SIG-M5 treated with dmso at 0.1 percent for 504 hours (cell line): ENCODE measurements around the gene DDC.

Experiments used
- DNase-seq: peaks from one replicate; lab custom pipeline; 2025; ENCODE audit not compliant: unreplicated experiment; lab: John Stamatoyannopoulos, UW

Gene DDC

DNA sequence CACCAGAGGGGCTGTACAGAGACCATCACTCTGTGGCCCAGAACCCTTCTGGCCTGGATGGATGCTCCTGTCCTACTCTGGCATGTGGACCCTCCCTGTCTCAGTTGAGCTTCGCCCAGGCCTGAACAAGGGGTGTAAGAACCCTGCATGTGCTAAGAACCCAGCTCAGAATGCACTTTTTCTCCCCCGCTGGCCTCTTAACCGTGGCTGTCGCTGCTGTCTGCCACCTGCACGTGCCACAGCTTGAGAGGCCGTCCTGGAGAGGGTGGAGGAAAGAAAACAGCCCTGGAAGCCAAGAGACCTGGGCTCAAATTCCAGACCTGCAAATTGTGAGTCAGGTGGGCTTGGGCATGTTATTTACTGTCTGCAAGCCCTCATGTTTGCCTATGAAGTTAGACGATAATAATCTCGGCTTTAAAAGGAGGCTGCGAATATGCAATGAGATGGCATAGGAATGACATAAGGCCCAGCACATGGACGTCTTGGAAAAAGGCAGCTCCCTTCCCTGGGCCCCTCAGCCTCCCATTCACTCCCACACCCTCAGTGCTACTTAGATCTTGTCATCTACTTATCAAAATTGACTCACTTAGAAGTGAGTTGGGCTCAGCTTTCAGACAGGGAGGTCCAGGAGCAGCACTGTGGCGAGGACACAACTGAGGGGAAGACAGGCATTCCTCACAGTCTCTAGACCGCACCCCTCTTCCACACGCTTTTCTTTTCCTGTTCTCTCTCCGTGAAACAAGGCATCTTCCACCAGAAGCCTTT, 146.5 kb downstream of the DDC start:
- DNase-seq, result no peak

DNA sequence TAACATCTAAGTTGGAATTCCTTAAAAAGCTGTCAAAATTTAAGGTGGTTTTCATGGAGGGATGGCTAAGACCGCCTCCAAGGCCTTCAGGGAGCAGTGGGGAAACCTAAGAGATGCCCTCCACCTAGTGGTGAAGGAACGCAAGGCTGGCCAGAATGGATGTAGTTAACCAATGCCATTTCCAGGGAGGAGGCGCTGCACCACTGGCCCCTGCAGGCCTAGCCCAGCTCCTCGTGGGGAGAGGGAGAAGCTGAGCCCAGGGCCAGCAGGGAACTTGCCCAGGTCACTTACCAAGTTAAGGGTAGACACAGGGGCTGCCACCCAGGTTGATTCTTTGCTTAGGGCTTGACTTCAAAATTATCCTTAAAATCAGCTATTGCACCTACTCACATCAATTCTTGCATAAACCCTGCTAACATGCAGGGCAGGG, 147.1 kb downstream of the DDC start:
- DNase-seq, result peak; percentile 89

DNA sequence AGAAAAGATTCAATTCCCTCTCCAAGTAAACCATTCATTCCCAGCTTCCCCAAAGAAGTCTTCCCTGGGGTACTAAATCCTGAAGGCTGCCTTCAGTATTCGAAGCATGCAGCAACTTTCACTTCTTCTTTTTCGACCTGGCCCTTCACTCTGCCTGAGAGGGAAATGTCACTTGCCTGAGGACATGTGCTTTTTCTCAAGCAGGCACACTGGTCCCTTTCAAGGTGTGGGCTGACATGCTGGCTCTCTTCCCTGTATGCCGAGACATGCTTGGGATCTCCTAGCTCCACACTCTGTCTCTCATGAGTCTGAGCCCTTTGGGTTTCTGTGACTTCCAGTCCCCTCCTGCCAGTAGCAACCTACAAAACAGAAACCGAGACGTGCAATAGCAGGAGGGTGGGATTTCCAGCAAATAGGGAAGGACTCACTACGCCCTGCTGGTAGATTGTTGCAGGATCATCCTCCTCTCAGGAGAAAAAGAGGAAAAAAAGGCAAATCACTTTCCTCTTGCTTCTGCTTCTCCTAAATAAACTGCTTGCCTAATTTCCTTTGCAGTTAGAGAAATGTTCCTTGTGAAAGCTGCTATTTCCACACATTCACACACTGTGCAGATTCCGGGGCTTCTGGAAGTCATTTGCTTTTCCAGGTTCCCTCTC, 148.6 kb downstream of the DDC start:
- peak; percentile 91 for DNase-seq

GRCh38 chr7:50415844-50416364, 149.3 kb downstream of the DDC start:
- no peak for DNase-seq

GRCh38 chr7:50413561-50413960, 151.6 kb downstream of the DDC start:
- DNase-seq, result no peak

DNA sequence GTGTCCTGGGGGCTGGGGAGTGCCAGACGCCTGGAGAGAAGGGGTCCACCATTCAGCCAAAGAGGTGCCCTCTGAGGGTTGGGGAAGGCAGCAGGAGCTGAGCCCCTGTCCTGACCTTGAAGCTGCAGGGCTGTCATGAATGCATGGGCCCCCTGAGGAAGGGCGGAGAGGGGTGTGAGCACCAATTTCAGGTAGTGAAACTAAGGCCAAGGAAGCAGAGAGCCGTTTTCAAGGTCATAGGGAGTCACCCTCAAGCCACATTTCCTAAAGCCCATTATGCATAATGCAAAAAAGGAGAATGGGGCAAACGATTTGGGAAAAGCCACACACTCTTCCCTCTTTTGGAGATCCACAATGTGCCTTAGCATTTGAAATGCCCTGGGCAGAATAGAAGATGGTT, 152.2 kb downstream of the DDC start:
- peak; percentile 59 for DNase-seq

- DNase-seq, result no peak
Measured at GRCh38 chr7:50411332-50411731, 153.9 kb downstream of the DDC start.

DNA sequence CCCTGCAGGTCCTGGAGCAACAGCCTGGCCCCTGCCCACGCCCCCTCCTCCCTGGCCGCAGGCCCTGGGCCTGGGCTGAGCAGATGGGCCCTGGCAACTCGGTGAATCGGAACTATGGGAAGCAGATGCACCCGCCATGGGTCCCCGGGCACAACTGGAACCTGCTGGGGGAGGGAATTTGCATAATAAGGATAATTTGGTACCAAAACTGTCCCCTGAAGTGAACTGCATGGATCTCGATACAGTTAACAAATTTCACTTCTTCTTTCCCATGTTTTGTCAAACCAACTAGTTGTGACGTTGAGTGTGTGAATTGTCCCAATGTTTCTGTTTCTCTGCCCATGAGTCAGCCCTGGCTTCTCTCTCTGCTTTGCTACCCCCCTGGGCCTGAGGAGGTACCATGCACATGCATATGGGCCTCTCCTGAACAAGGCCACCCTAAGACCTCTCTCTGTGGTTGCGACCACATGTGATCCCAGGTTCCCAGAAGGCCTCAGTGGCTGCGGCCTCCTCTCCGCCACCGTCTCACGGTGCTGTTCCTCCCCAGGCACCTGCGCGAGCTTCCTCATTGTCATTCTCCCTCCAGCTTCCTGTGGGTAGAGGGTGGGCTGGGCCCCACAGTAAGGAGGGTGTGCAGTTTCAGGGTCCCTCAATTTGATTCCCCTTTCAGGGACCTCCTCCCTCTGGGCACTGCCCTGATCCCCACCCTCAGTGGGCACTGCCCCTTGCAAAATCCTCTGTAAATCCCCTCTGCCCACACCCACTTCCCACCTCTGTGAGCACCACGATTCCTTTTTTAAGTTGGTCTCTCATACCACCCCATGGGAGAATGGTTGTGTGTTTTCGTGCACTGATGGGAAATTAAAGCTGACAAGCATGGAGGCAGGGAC, 155.1 kb downstream of the DDC start:
- DNase-seq, result peak; percentile 90
